GM18858 (cell line): Measurements from ENCODE around the gene JAK1.
"Not testable (repeated sequence)": the region's sequence is repeated elsewhere in the genome, so short reads cannot be mapped to it uniquely, and the experiment has no call there.

Experiments
- ATAC-seq: cut with Tn5 transposase; IDR thresholded peaks from one replicate; pipeline ENCODE4 v1.9.1; 2021; ENCODE audit not compliant: unreplicated experiment

JAK1 gene

GRCh38 chr1:64966158-64966971, at the start of gene JAK1:
Gene JAK1 (minus strand): TSS chr1:64966549. CDS start chr1:64886264, 80,285 bp downstream.
- peak; percentile 64 for ATAC-seq

- no peak for ATAC-seq
These were observed 48.0 kb upstream of the JAK1 start for GRCh38 chr1:65014321-65014720.

GRCh38 chr1:65011983-65012382, 45.6 kb upstream of the JAK1 start:
- no peak for ATAC-seq

- no peak for ATAC-seq
These were observed 43.5 kb upstream of the JAK1 start for GRCh38 chr1:65009724-65010420.

GRCh38 chr1:65009176-65009575, 42.8 kb upstream of the JAK1 start:
- ATAC-seq = no peak

- no peak for ATAC-seq
These were observed 40.5 kb upstream of the JAK1 start for GRCh38 chr1:65006806-65007205.

- ATAC-seq = no peak
These were observed 36.9 kb upstream of the JAK1 start for GRCh38 chr1:65003316-65003664.

GRCh38 chr1:65002508-65003315, 36.4 kb upstream of the JAK1 start:
- peak; percentile 75 for ATAC-seq

- ATAC-seq = no peak
These were observed 35.8 kb upstream of the JAK1 start for GRCh38 chr1:65002156-65002507.

GRCh38 chr1:65001231-65001792, 35.0 kb upstream of the JAK1 start:
- no peak for ATAC-seq

- ATAC-seq = not testable (repeated sequence)
These were observed 32.1 kb upstream of the JAK1 start for GRCh38 chr1:64998425-64998948.

GRCh38 chr1:64996541-64997257, 30.4 kb upstream of the JAK1 start:
- ATAC-seq = no peak

GRCh38 chr1:64995316-64995715, 29.0 kb upstream of the JAK1 start:
- ATAC-seq = no peak

GRCh38 chr1:64986903-64987871, 20.8 kb upstream of the JAK1 start:
- peak; percentile 98 for ATAC-seq

- ATAC-seq = no peak
These were observed 18.4 kb upstream of the JAK1 start for GRCh38 chr1:64984737-64985136.

- ATAC-seq = no peak
These were observed 17.8 kb upstream of the JAK1 start for GRCh38 chr1:64984106-64984505.

- ATAC-seq = no peak
These were observed 16.8 kb upstream of the JAK1 start for GRCh38 chr1:64983110-64983509.

GRCh38 chr1:64981601-64982533, 15.5 kb upstream of the JAK1 start:
- no peak for ATAC-seq
